ENCODE results near the gene CHRNE.

- TF ChIP-seq, protein P1, sequence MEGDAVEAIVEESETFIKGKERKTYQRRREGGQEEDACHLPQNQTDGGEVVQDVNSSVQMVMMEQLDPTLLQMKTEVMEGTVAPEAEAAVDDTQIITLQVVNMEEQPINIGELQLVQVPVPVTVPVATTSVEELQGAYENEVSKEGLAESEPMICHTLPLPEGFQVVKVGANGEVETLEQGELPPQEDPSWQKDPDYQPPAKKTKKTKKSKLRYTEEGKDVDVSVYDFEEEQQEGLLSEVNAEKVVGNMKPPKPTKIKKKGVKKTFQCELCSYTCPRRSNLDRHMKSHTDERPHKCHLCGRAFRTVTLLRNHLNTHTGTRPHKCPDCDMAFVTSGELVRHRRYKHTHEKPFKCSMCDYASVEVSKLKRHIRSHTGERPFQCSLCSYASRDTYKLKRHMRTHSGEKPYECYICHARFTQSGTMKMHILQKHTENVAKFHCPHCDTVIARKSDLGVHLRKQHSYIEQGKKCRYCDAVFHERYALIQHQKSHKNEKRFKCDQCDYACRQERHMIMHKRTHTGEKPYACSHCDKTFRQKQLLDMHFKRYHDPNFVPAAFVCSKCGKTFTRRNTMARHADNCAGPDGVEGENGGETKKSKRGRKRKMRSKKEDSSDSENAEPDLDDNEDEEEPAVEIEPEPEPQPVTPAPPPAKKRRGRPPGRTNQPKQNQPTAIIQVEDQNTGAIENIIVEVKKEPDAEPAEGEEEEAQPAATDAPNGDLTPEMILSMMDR (IDR thresholded peaks at IDR 0.05) = no peak
- no peak for TF ChIP-seq POLR2A (IDR thresholded peaks at IDR 0.05)
Measured at GRCh38 chr17:4938069-4938491, 35.2 kb upstream of the CHRNE start.
